T-helper 2 cell treated with Interferon-gamma antibody and Interleukin-4, amounts not matched to agents 5 μg/mL and 100 μg/mL, for 36 hours (primary cell): ENCODE data around the gene MS4A4E.
A peak's percentile ranks its signal among the peaks of the same experiment; 100 is the strongest.
"Not testable (repeated sequence)": the region's sequence is repeated elsewhere in the genome, so short reads cannot be mapped to it uniquely, and the experiment has no call there.

Experiments used
- DNase-seq: peaks from one replicate; pipeline ENCODE4 v3.0.0; 2021; ENCODE audit warnings: low spot score
- H3K27ac Mint-ChIP-seq: one replicate; pipeline ENCODE4 v1.8.0; 2021; ENCODE audit warnings: mild to moderate bottlenecking, mixed read lengths
- H3K27me3 Mint-ChIP-seq: one replicate; pipeline ENCODE4 v1.8.0; 2021; ENCODE audit warnings: low read depth, mixed read lengths
- H3K36me3 Mint-ChIP-seq: one replicate; pipeline ENCODE4 v1.8.0; 2021; ENCODE audit warnings: low read depth, mixed read lengths
- H3K4me1 Mint-ChIP-seq: one replicate; pipeline ENCODE4 v1.8.0; 2021; ENCODE audit warnings: low read depth, mixed read lengths
- H3K4me3 Mint-ChIP-seq: one replicate; pipeline ENCODE4 v1.8.0; 2022; ENCODE audit warnings: mild to moderate bottlenecking, moderate library complexity, mixed read lengths
- H3K9me3 Mint-ChIP-seq: one replicate; pipeline ENCODE4 v1.8.0; 2021; ENCODE audit warnings: mixed read lengths

The MS4A4E gene

GRCh38 chr11:60206616-60207015 is 36.3 kb downstream of the MS4A4E start:
- DNase-seq: peak; percentile 4
- no peaks in the 10 kb centered on the region for H3K9me3 Mint-ChIP-seq
- peaks cover 9% of the 10 kb centered on the region for H3K27me3 Mint-ChIP-seq
- no peaks in the 10 kb centered on the region for H3K36me3 Mint-ChIP-seq
- no peak overlapping the region for H3K4me3 Mint-ChIP-seq
- H3K4me1 Mint-ChIP-seq: no peaks in the 10 kb centered on the region
- H3K27ac Mint-ChIP-seq: no peak overlapping the region

GRCh38 chr11:60204922-60205321 is 38.0 kb downstream of the MS4A4E start:
- Mint-ChIP-seq H3K9me3 (no peaks in the 10 kb centered on the region), H3K36me3 (no peaks in the 10 kb centered on the region), H3K27me3 (peaks cover 9% of the 10 kb centered on the region), H3K27ac (no peak overlapping the region), H3K4me3 (no peak overlapping the region), H3K4me1 (no peaks in the 10 kb centered on the region)
- no peak for DNase-seq

GRCh38 chr11:60201334-60201733 is 41.6 kb downstream of the MS4A4E start:
- not testable (repeated sequence) for H3K4me1 Mint-ChIP-seq, H3K9me3 Mint-ChIP-seq

GRCh38 chr11:60197442-60197841 is 45.5 kb downstream of the MS4A4E start:
- H3K27me3 Mint-ChIP-seq: peaks cover 2% of the 10 kb centered on the region
- H3K27ac Mint-ChIP-seq: no peak overlapping the region
- no peaks in the 10 kb centered on the region for H3K36me3 Mint-ChIP-seq
- H3K4me1 Mint-ChIP-seq: peaks cover 4% of the 10 kb centered on the region
- DNase-seq: no peak
- peaks cover 7% of the 10 kb centered on the region for H3K9me3 Mint-ChIP-seq
- H3K4me3 Mint-ChIP-seq: no peak overlapping the region

More at GRCh38 chr11:60201334-60201733, 41.6 kb downstream of the MS4A4E start:
- H3K27ac Mint-ChIP-seq, H3K36me3 Mint-ChIP-seq, H3K27me3 Mint-ChIP-seq, H3K4me3 Mint-ChIP-seq, DNase-seq: not testable (repeated sequence)

GRCh38 chr11:60195923-60196368 is 47.0 kb downstream of the MS4A4E start:
- no peak overlapping the region for H3K4me3 Mint-ChIP-seq
- H3K27ac Mint-ChIP-seq: no peak overlapping the region
- no peaks in the 10 kb centered on the region for H3K36me3 Mint-ChIP-seq
- no peak for DNase-seq
- H3K9me3 Mint-ChIP-seq: peaks cover 8% of the 10 kb centered on the region
- H3K27me3 Mint-ChIP-seq: peaks cover 2% of the 10 kb centered on the region
- peaks cover 4% of the 10 kb centered on the region for H3K4me1 Mint-ChIP-seq

GRCh38 chr11:60194511-60194910 is 48.4 kb downstream of the MS4A4E start:
- Mint-ChIP-seq H3K4me3 (no peak overlapping the region), H3K27ac (no peak overlapping the region), H3K9me3 (peaks cover 8% of the 10 kb centered on the region), H3K4me1 (peaks cover 4% of the 10 kb centered on the region), H3K36me3 (no peaks in the 10 kb centered on the region), H3K27me3 (peaks cover 2% of the 10 kb centered on the region)
- no peak for DNase-seq

- Mint-ChIP-seq H3K36me3 (no peaks in the 10 kb centered on the region), H3K27me3 (peaks cover 2% of the 10 kb centered on the region), H3K9me3 (peaks cover 8% of the 10 kb centered on the region), H3K4me1 (peaks cover 4% of the 10 kb centered on the region), H3K27ac (no peak overlapping the region), H3K4me3 (no peak overlapping the region)
- peak; percentile 62 for DNase-seq
Measured at GRCh38 chr11:60193687-60194433, 49.1 kb downstream of the MS4A4E start.

GRCh38 chr11:60192564-60192963 is 50.4 kb downstream of the MS4A4E start:
- not testable (repeated sequence) for H3K27me3 Mint-ChIP-seq, H3K9me3 Mint-ChIP-seq, H3K4me3 Mint-ChIP-seq, H3K27ac Mint-ChIP-seq, H3K36me3 Mint-ChIP-seq, DNase-seq, H3K4me1 Mint-ChIP-seq

- H3K36me3 Mint-ChIP-seq, H3K27me3 Mint-ChIP-seq, DNase-seq, H3K27ac Mint-ChIP-seq, H3K4me1 Mint-ChIP-seq, H3K9me3 Mint-ChIP-seq, H3K4me3 Mint-ChIP-seq: not testable (repeated sequence)
Measured at GRCh38 chr11:60188481-60188880, 54.5 kb downstream of the MS4A4E start.

- H3K27ac Mint-ChIP-seq, H3K27me3 Mint-ChIP-seq, H3K4me1 Mint-ChIP-seq: not testable (repeated sequence)
Measured at GRCh38 chr11:60186128-60186527, 56.8 kb downstream of the MS4A4E start.

GRCh38 chr11:60185512-60185827 is 57.5 kb downstream of the MS4A4E start:
- not testable (repeated sequence) for H3K27ac Mint-ChIP-seq, DNase-seq, H3K36me3 Mint-ChIP-seq, H3K4me3 Mint-ChIP-seq, H3K9me3 Mint-ChIP-seq, H3K27me3 Mint-ChIP-seq, H3K4me1 Mint-ChIP-seq

More at GRCh38 chr11:60186128-60186527, 56.8 kb downstream of the MS4A4E start:
- DNase-seq, H3K36me3 Mint-ChIP-seq, H3K4me3 Mint-ChIP-seq, H3K9me3 Mint-ChIP-seq: not testable (repeated sequence)

GRCh38 chr11:60184824-60185511 is 58.0 kb downstream of the MS4A4E start:
- H3K27me3 Mint-ChIP-seq: peaks cover 6% of the 10 kb centered on the region
- no peak overlapping the region for H3K4me3 Mint-ChIP-seq
- H3K4me1 Mint-ChIP-seq: peaks cover 3% of the 10 kb centered on the region
- no peak overlapping the region for H3K27ac Mint-ChIP-seq
- DNase-seq: no peak
- H3K36me3 Mint-ChIP-seq: no peaks in the 10 kb centered on the region
- no peaks in the 10 kb centered on the region for H3K9me3 Mint-ChIP-seq

- H3K27ac Mint-ChIP-seq: no peak overlapping the region
- peaks cover 6% of the 10 kb centered on the region for H3K27me3 Mint-ChIP-seq
- peaks cover 3% of the 10 kb centered on the region for H3K4me1 Mint-ChIP-seq
- no peaks in the 10 kb centered on the region for H3K9me3 Mint-ChIP-seq
- H3K36me3 Mint-ChIP-seq: no peaks in the 10 kb centered on the region
- no peak for DNase-seq
- no peak overlapping the region for H3K4me3 Mint-ChIP-seq
Measured at GRCh38 chr11:60183591-60184205, 59.2 kb downstream of the MS4A4E start.

- Mint-ChIP-seq H3K9me3 (no peaks in the 10 kb centered on the region), H3K36me3 (no peaks in the 10 kb centered on the region), H3K4me1 (peaks cover 3% of the 10 kb centered on the region), H3K27me3 (peaks cover 6% of the 10 kb centered on the region), H3K4me3 (no peak within 1 kb of the TSS), H3K27ac (no peak within 1 kb of the TSS)
- DNase-seq: no peak
Measured at GRCh38 chr11:60182541-60183330, 60.2 kb downstream of the MS4A4E start, which contains the start of gene MS4A6A. MS4A6A (minus strand) TSS chr11:60183083; CDS start chr11:60181727, 1,356 bp downstream.
